GM21619 (cell line): Measurements from ENCODE around the gene TMEM52B.
"Not testable (repeated sequence)": the region's sequence is repeated elsewhere in the genome, so short reads cannot be mapped to it uniquely, and the experiment has no call there.

ENCODE experiments used
- ATAC-seq: cut with Tn5 transposase; IDR thresholded peaks from one replicate; pipeline ENCODE4 v1.9.1; 2021; ENCODE audit not compliant: unreplicated experiment

Gene TMEM52B

DNA sequence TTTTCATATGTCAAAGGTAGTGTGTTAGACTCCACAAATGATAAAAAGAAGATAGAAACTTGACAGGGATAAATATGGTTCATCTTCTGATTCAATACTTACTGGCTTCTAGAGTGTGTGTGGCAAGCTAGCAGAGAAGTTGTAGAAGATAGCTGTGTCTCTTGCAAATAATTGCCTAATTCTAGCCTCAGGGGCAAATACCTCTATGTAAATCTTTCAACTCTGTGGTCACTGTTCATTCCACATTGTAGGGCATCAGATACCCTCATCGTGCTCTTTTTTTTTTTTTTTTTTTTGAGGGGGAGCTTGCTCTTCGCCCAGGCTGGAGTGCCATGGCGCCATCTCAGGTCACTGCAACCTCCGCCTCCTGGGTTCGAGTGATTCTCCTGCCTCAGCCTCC lies 8.6 kb upstream of the TMEM52B start:
- ATAC-seq = no peak

DNA sequence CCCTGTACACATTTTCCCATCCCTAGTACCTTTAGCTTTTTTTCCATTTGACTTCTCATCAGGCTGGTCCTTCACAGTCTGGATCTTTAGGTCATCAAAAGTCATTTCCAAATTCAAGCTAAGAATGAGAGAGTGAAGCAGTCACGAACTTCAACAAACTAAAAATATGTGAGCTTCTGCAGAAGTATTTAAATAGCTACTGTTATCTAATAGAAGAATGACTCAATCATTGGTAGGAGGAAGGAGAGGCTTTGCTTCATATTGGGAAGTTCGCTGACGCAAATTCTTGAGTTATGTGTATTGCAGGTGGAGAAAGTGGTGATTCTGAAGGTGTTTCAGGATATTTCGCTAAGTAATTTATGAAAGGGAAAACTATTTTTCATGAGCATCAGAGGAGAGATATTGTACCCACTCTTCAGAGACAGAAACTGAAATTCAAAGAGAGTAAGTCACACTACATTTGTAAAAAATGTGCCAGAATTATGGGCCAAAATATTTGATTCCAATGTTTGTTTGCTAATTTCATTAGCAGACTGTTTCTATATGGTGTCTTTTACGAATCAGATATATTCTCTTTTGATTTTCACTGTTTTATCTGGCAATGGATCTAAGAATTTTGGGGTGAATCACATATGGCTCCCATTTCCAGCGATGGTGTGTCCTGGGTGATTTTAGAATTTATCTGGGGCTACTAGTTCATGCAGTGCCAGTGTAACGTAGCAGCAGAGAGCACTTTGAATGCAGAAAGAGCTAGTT lies 6.7 kb upstream of the TMEM52B start, which contains the start of gene OLR1:
Gene OLR1, minus strand, starts transcription at position 160 of the 756 bp plus-strand sequence. Its CDS starts 55 bp downstream, at position 105.
- no peak for ATAC-seq

DNA sequence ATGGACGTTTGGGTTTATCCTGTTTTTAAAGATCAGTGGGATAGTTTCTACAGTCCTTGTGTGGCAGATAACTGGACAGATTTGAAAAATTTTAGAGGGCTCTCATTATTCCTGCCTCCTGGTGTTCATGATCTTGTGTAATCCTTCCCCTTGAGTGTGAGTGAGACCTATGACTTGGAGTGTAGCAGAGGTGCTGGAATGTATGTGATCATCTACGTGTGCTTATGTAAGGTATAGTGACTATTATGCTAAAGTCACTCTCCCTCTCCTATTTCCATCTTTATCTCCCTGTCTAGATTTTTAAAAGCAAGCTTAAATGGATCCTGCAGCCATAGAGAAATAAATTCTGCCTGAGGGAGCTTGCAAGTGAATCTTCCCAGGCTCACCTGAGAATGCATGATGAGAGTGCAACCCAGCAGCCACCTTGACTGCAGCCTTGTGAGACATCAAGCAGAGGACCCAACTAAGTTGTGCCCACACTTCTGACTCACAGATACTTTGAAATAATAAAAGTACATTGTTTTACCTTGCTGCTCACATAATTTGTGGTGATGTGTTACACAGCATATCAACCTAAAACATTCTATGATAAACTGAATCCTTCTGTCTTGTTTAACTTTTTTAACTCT lies 3.7 kb upstream of the TMEM52B start:
- ATAC-seq = no peak

DNA sequence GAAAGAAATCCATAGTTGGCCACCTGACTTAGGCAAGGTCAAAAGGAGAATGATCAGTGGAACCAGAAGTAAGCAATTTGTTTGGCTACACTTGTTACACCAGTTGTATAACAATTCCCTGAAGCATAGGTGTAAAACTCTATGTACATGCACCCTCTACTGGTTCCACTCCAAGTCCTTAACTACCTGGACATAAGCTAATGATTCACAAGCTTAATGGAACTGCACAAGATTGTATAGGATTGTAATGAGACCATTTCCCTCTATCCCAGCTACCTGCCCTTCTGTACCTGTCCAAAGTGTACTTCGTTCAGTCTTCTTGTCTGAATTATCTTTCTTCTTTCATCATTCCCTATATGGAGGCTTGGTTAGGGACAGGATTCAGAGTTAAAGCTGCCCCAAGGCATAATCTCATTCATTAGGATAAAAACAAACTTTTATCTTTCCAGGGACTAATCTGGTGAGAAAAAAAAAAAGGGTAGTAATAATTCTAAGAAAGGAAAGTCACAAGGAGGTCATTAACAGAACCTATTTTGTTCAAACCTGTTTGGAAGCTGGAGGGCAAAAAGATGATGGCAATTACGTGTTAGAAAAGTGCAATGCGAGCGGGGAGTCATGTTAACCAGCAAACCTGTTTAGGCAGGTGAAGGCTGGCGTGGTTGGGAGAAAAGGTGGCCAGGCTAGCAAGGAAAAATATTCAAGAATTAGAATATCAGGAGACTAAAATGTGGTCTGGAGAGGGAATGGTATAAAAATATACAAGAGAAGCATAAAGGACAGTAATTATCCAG lies 2.8 kb upstream of the TMEM52B start:
- no peak for ATAC-seq

DNA sequence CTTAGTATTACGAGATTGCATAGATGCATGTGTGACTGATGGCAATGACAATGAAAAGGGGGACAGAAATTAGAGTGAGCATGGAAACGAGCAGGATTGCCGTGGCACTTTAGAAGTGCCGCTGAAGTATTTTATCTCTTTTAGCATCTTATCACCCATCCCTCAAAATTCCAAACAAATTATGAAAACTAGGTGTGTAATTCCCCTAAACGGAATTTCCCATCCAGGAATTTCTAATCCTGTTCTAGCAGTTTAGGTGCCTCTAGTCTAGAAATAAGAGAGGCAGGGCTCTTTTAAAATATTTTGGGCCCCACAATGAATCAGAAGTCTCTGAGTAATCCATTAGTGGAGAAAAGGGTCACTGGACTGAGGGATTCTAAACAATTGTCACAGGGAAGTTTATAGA lies 947 bp downstream of the TMEM52B start:
- ATAC-seq = no peak

DNA sequence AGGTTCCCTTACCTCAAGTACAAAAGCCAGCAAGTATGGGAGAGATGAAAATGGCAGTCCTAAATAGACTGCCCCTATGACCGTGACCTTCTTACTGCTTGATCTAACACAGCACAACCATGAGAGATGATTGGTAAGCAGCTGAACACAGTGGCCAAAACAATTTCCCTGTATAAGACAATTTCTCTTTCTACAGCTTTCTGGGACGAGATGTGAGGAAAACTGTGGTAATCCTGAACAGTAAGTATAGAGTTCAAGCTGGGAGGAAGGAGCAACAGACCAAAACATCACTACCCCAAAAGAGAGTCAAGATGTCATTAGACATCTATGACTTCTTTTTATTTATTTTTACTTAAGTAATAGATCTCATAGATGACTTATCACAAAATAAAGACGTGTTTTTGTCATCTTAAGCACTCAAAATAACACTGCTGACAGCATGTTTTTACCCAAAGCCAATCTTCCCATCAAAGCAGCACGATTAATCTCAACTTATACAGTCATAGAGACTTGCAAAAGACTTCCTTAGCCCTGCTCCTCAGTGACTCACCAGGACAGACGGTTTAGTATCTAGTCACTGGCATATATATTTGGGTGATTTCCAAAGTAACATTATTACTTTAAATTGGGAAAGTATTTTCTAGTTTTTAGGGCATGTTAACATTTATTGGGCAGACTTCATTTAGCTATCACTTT lies 3.7 kb downstream of the TMEM52B start:
- no peak for ATAC-seq

DNA sequence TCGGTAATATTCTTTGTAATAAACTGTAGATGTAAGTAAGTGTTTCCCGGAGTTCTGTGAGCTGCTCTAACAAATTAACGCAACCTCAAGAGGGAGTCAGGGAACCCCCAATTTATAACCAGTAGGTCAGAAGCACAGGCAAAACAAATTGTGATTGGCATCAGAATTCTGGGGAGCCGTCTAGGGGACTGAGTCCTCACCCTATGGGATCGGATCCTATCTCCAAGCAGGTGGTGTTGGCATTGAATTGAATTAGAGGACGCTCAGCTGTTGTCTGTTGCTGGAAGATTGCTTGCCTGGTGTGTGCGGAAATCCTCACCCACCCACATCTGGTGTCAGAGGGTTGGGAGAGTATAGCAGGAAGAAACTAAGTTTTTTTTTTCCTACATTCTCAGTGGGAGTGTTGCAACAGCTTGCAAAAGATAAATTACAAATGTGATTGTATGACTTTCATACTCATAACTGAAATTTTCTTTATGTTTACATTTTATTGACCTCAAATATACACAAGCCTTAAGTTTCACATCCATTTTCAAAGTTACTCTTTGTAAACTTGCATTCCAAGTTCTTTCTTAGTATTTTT lies 5.5 kb downstream of the TMEM52B start:
- no peak for ATAC-seq

DNA sequence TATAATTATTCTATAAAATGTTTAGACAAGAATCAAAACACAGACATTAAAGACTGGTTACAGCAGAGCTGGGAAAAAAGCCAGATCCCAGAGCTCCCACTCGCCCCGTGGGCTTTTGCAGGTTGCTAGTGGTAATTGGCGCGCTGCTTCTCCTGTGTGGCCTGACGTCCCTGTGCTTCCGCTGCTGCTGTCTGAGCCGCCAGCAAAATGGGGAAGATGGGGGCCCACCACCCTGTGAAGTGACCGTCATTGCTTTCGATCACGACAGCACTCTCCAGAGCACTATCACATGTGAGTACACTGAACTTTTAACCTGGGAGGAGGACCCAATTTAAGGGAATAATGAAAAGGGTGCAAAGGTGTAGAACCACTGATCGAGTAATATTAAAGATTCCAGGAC lies 7.5 kb downstream of the TMEM52B start:
- ATAC-seq = no peak

DNA sequence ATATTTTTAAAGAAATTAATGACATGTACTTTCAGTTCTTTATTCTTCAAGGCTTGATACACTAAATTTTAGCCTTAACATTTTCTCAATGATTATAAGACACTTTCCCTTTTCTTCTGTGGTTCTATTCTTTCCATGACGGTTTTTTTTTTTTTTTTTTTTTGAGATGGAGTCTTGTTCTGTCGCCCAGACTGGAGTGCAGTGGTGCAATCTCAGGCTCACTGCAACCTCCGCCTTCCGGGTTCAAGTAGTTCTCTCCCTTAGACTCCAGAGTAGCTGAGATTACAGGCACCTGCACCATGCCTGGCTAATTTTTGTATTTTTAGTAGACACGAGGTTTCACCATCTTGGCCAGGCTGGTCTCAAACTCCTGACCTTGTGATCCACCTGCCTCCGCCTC lies 8.1 kb downstream of the TMEM52B start:
- ATAC-seq = not testable (repeated sequence)

DNA sequence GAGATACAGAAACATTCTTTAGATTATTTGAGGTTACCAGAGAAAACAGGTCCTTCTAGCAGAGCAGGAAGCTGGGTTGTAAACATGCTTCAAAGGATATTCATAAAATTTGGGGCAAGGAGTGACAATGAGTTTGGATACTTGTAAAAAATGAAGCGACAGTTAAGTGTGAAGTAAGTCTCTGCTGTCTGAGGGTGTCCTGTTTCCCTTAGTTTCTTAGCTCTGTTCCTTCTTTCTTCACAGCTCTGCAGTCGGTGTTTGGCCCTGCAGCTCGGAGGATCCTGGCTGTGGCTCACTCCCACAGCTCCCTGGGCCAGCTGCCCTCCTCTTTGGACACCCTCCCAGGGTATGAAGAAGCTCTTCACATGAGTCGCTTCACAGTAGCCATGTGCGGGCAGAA lies 10.8 kb downstream of the TMEM52B start:
- no peak for ATAC-seq

DNA sequence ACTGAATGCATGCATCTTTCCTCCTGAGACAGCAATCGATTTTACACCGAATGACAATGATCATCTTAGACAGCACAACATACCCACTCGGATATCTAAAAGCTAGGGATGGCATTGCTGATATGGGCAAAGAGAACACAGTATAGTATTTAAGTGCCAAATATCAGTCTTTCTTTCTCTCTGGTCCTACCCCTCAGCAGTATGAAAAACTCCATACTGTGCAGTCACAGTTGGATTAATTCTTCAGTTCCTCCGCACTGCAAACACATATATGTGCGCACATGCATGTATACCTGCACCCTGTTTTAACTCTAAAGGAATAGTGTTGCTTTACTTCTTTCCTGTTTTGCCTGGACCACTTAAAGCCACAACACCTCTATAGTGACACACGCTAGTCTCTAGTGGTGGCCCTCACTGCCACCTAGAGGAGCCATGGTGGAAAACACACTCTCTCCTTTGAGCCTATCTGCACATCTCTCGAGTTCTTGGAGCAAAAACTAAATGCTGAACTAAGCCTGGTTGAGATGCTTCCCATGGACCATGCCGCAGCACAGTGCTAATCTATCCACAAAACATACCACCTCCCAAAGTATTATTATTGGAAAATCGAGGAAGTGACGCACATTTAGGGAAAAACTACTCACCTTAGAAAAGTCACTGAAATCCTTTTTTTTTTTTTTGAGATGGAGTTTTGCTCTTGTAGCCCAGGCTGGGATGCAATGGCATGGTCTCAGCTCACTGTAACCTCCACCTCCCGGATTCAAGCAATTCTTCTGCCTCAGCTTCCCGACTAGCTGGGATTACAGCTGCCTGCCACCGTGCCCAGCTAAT lies 11.9 kb downstream of the TMEM52B start:
- ATAC-seq = peak; percentile 97

DNA sequence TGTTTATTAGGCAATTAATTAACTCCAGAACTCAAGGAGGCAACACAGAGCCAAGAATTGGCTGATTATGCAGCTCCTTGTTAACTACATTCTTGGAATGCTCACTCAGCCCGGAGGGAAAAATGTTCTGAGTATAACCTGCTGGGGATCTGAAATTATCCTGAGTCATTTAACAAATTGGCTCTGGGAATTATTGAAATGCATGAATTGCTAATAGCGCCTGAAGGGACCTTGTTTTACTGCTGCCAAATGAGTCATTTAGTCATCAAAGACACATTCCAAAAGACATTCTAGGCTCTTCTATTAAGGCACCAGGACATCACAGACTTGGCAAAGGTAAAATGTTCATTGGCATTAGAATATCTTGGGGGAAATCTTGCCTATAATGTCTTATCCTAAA lies 13.0 kb downstream of the TMEM52B start:
- ATAC-seq = no peak

DNA sequence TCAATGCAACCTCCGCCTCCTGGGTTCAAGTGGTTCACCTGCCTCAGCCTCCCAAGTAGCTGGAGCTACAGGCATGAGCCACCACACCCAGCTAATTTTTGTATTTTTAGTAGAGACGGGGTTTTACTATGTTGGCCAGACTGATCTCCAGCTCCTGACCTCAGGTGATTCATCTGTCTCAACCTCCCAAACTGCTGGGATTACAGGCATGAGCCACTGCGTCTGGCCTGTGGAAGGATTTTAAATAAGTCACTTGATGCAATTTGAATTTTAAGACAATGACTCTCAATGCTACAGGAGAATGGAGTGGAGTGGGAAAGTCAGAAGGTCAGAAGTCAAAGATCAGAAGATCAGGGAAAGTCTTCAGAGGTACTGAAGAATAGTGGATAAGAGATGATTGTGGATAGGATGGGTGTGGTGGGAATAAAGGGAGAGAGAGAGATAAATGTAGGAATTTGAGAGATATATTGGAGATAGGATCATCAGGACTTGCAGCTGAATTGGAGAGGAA lies 15.4 kb downstream of the TMEM52B start:
- ATAC-seq = no peak

DNA sequence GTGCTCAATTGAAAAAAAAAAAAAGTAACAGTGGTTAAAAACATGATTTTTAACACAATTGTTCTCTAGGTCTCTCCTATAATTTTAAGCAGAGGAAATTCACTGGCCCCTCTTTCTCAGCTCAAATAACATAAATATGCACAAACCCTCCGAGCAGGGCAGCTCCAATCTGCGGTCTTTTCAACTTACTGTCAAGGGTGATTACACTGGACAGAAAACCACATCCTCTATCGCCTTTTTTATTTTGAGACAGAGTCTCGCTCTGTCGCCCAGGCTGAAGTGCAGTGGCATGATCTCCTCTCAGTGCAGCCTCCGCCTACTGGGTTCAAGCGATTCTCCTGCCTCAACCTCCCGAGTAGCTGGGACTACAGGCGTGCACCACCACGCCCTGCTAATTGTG lies 17.4 kb downstream of the TMEM52B start:
- peak; percentile 92 for ATAC-seq

DNA sequence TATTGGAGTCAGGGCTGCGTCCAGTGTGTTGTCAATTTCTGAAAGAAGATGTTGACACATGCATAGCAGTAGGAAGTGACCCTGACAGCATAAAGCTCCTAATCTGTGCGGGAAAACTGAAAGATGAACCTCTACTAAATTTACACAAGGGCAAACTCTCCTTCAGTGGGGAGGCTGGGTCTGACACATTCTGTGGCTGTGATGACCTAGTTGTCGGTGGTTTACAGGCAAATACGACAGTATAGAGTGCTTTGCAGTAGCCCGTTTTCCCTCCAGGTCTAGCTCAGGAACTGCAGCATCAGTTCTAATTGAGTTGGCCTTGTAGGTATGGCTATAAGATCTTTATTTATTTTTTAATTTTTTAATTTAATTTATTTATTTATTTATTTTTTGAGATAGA lies 19.0 kb downstream of the TMEM52B start:
- no peak for ATAC-seq

DNA sequence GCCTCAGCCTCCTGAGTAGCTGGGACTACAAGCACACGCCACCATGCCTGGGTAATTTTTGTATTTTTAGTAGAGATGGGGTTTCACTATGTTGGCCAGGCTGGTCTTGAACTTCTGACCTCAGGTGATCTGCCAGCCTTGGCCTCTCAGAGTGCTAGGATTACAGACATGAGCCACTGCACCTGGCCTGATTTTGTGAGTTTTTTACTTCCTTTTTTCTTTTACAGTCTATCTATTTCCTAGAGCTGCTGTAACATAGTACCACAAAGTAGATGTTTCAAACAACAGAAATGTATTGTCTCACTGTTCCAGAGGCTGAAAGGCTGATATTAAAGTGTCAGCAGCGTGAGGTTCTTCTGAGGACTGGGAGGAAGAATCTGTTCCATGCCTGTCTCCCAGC lies 25.7 kb downstream of the TMEM52B start:
- not testable (repeated sequence) for ATAC-seq

DNA sequence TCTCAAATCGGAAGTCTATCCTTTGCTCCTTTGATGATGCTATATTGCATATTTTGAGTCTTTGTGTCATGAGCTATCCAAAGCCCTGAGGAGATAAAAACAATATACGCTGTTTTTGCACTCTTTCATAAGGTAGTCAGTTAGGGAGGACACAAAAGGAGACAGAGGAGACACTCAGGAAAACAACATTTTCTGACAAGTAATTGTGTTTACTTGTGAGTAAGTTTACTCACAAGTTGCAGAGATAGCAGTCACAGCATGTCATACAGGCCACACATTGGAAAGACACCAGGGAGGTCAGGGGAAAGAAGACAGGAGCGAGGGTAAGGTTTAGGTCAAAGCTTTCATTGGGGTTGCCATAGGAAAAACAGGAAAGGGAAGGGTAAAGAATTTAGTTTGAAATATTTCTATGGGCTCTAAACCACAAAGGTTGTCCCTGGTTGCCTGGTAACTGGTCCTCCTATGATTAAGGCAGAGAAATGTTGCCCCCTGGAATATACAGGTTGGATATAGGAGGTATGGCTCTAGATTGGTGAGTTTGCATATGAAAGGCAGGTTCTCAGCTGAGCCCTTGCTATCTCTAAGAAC lies 26.5 kb downstream of the TMEM52B start:
- ATAC-seq = no peak

DNA sequence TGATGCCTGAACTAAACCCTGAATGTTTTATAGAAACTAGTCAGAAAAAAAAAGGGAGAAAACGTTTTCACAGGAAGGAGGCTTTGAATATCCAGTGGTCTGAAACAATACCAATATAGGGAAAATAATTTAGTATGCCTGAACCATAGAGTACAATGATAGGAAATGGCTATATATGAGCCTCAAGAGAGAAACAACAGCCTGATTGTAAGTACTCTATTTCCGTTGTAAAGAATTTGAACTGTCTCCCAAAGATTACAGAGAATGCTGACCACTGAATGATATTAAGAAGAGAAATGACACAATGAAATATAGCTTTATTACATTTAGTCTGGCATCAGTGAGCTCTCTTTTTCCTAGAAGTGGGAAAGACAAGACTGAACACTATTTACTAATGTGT lies 28.3 kb downstream of the TMEM52B start:
- no peak for ATAC-seq

DNA sequence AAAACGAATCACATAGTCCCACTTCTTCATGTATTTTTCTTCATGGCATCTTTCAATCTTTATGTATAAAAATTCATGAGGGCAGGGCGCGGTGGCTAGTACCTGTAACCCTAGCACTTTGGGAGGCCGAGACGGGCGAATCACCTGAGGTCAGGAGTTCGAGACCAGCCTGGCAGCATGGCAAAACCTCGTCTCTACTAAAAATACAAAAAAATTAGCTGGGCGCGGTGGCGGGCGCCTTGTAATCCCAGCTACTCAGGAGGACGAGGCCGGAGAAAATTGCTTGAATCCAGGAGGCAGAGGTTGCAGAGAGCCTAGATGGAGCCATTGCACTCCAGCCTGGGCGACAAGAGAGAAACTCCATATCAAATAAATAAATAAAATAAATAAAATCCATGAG lies 31.4 kb downstream of the TMEM52B start:
- no peak for ATAC-seq
